GM21529 (cell line): Measurements from ENCODE around the gene IMMP2L.

Experiments used
- ATAC-seq: cut with Tn5 transposase; IDR thresholded peaks from one replicate; pipeline ENCODE4 v1.9.1; 2021; ENCODE audit not compliant: unreplicated experiment

The IMMP2L gene

DNA sequence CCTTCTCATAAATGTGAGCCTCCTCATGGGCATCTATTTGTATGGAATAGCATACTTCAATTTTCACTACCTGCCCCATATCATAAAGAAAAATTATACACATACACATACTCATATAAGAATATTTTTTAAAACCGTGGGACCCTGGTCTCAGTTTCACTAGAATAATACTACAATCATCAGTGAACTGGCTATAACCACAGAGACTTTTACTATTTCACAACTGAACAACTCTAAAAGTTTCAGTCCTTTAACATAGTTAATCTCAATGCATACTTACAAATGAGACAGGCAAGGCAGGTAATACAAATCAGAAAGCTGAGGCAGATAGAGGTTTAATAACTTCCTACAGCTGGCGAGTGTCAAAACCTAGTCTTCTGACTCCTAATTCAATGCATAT is 388.3 kb downstream of the IMMP2L start:
- no peak for ATAC-seq

DNA sequence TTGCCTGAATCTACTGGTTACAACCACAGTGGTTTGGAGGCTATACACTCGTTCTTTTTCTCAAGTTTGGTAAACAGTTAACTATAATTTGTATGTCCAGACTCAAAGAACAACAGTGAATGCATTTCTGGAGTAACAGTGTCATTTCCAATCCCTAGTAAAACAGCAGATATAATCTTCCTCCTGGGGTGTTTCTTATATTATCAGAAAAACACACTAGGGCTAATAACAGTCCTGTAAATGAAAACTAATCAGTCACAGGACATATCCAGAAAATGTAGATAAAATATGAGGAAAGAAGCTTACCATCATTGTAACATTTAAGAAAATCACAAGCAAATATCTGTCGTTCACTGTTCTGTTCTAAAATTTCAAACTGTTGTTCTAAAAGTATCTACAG is 388.8 kb downstream of the IMMP2L start:
- no peak for ATAC-seq

DNA sequence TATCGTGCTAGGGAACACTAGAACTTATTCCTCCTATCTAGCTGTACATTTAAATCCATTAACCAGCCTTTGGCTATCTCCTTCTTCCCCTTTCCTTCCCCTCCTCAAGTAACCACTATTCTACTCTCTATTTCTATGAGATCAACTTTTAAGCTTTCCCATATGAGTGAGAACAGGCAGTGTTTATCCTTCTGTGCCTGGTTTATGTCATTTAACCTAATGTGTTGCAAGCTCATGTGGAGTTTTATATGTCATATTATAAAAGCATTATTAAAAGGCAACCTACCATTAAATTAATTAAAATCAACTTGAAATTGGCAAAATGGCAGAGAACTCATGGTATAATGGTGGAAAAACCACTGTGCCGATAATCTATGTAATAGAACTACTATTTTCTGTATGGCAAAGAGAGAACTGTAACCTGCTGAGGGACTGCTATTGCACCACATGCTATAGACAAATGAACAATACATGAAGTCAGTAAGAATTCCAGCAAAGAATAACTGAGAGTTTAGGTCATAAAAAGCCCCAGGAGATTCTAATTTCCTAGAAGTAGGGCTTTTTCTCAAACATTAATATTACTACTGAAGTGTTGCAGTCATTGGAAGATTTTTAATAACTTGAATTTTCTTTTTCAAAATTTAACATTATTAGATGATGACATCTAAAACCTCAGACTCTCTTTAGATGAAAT is 389.6 kb downstream of the IMMP2L start:
- no peak for ATAC-seq

DNA sequence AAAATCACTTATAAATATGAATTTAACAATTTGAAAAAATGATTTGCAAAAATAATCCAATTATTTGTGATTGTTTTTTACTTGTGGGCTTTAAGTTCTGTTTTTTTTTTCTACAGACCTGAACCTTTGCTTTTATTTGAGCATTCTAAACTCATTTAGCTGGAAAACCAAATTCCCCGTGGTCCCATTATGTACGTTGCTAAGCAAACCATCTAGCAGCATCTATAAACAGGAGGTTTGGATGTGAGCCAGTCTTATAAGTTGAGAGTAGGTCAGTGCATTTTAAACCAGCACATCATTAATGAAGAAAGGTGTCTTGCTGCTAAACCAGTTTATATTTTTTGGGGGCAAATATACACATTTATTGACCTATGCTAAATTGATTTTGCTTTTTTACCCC is 394.1 kb downstream of the IMMP2L start:
- no peak for ATAC-seq

DNA sequence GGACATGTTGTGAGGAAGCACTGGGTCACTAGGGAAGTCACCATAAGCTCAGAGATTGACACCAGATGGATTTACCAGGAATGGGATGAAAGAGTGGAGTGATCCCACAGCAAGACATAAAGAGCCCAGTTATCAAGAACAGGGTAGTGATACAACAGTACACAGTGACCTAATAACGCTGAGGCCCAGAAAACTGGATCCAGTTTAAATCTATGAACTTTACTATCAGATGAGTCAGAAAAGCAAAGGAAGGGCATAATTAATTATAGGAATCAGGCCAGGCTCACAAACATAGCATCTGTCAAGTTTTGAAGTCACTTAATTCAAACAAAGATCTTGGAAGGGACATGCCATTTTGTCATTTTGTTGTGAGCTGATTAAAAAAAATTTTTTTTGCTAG is 397.9 kb downstream of the IMMP2L start:
- no peak for ATAC-seq

DNA sequence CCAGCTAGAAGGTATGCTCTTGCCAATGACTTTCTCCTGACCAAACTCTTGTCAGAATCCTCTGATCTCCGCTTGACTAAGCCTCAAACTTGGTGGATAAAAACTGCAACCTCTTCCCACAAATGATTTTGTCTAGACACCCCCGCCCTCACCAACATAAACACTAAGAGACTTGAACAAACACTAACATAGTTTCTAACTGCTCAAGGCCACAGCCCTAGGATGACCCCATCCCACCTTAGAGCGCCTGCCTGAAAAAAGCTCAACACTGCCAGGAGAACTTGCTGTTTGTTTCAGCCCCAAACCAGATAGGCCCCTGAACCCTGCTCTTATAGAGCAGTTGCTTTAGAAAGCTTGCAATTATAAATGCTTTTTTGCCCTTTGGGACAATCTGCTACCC is 399.6 kb downstream of the IMMP2L start:
- ATAC-seq: no peak

DNA sequence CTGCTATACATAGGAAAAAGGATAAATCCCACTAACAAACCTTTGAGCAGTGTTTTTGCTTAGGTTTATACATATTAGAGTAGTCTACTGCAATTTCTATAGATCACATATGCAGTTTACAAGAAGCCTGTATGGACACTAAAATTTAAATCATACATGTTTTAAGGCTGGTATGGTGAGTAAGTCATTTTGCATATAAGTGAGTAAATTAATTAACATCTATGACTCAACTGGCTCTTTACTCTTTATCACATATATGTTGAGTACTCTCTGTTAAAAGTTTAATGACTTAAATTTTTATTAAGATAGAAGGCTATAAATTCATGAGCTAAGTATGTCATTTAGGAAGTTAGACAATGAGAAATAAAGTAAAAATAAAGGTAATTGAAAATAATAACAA is 402.0 kb downstream of the IMMP2L start:
- no peak for ATAC-seq

DNA sequence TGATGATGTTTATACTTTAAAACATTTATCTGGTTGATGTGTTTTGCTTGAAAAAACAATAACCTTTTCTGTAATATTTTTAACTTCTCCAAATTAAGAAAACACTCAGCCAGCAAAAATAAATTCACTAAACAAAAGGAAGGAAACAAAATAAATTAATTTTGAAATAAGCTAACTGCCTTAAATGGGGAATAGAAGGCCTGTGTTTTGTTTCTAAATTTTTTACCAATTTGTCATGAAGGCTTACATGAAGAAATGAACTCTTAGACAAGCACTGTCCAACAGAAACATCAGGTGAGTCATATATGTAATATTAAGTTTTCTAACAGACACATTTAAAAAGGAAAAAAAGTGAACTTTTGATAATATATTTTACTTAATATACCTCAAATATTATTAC is 402.9 kb downstream of the IMMP2L start:
- ATAC-seq: no peak

DNA sequence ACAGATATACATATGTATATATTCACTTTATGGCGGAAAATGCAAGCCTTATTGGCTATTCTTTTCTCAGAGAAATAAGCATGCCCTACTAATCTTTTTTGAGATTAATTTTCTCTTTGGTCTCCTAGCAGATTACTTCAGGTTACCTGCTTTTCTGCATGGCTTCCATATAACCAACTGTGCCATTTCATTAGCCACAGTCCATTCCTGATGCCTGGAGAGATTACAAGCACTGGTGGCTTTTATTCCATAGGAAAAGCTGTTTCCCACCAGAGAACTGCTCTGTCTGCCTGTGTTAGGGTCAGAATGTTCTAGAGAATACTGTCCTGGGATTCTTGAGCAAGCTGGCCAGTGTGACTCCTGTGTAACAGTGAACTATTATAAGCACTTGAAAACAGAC is 411.6 kb downstream of the IMMP2L start:
- ATAC-seq: no peak

DNA sequence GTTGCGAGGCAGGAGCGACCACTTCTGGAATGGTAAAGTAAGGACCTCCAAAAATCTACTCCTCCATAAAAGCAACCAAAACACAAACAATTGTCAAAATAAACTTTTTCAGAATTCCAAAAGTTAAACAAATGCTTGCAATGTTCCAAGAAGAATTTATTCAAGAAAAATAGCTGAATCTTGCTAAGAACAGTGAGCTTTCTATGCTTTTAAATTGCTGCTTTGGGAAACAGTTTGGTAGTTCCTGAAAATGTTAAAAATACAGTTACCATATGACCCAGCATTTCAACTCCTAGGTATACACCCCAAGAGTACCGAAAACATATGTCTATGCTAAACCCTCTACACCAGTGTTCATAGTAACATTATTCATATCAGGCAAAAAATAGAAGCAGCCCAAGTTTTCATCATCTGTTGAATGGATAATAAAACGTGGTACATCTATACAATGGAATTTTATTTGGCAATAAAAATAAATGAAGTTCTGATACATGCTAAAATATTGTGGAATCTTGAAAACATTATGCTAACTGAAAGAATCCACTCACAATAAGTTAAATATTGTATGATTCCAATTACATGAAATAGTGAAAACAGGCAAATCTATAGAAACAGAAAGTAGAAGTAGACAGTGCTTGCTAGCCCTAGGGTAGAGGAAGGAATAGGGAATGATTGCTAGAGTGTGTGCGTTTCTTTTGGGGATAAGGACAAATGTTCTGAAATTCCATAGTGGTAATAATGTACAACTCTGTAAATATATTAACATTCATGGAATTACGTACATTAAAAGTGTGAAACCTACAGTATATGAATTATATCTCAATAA is 414.4 kb downstream of the IMMP2L start:
- no peak for ATAC-seq

DNA sequence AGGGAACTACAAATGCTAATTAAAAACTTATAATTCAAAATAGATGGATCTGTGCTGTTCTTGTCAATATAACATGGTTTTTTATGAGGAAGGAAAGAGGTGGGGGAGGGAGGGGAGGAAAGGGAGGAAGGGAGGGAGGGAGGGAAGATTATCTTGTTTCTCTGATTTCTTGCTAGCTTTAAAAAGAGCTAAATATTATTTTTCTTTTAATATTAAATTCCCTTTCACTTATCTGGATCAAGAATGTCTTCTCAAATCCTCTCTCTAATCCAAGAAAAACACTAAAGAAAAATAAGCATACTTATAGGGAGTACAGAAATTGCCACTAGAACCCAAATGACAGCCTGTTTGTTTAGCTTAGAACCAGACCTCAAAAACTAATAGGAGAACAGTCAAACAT is 416.2 kb downstream of the IMMP2L start:
- ATAC-seq: no peak

DNA sequence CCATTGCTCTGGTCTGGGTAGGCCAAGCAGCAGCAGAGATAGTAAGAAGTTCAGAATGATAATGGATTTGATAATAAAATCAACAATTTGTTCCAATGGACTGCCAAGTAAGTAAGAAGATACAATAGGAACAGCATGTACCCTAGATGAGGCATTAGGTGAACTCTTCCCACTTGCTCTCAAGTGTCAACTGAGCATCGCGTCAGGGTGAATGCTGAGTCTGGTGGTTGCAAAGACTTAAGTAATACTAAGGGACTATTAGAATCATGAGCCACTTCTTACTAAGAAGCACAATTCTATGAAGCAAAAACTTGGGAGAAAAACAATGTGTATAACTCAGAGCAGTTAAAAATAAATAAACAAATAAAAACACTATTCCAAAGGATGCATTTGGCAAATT is 416.8 kb downstream of the IMMP2L start:
- ATAC-seq: no peak

DNA sequence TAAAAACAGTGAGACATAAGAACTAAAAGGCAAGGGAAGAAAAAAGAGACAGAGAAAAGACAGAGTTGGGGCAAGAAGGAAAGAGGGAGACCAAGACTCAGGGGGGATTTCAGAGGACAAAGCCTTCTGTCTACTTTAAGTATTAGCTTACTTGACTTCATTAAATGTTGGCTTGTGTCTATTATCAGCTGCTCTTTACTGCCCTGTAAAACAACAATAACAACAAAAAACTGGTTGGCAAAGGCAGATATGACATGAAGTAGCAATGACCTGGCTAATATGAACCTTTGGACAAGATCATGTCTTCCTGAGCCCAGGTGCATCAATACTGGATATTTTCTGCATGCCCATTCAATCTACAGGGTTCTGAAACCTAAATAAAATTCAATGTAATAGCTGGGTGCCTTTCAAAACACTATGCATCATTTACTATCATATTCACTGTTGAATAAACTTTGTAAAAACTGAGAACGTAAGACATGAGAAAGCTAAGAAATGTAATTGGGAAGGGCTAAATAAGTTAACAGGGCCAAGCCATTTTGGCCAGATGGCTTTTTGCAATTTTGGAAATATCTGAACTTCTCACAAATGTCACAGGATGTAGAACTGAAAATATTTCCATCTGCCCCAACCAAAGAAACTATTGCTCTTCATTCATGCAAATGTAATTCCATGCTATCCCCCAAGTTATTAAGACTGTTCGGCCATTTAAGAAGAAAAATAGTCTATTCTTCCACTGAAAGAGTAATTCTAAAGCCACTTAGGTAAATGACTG is 422.0 kb downstream of the IMMP2L start:
- ATAC-seq: no peak

DNA sequence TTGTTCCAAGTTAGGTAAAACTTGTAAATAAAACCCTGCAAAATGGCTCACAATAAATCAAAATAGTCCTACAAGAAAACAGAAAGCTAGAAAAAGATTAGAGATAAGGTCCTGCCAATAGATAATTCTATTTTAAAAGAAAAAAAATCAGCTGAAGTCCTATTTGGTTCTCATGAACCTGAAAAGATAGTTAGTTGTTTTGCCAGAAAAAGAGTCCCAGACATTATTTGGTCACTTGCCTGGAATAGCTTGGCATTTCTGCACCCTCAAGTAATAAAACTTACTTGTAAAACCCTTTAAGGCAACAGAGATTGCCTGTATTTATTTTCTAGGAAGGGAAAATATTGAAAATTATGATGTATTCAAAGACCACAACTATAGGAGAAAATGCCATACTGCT is 423.7 kb downstream of the IMMP2L start:
- no peak for ATAC-seq

DNA sequence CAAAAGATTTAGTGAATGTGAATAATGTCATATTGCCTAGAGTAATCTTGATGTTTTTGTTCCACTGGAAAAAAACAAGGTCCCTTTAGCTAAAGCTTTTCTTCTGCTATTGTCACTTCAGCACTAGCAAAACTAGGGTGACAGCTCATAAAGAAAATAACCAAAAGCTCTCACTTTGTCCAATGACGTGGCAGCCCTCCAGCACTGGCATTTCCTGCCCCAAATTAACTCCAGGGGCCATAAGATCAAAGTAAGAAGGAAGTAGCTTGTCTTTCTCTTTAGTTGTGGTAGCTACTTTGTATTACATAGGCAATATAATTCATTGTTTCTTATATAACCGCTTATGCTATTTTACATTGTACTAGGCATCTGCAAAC is 424.1 kb downstream of the IMMP2L start:
- ATAC-seq: peak; percentile 98

DNA sequence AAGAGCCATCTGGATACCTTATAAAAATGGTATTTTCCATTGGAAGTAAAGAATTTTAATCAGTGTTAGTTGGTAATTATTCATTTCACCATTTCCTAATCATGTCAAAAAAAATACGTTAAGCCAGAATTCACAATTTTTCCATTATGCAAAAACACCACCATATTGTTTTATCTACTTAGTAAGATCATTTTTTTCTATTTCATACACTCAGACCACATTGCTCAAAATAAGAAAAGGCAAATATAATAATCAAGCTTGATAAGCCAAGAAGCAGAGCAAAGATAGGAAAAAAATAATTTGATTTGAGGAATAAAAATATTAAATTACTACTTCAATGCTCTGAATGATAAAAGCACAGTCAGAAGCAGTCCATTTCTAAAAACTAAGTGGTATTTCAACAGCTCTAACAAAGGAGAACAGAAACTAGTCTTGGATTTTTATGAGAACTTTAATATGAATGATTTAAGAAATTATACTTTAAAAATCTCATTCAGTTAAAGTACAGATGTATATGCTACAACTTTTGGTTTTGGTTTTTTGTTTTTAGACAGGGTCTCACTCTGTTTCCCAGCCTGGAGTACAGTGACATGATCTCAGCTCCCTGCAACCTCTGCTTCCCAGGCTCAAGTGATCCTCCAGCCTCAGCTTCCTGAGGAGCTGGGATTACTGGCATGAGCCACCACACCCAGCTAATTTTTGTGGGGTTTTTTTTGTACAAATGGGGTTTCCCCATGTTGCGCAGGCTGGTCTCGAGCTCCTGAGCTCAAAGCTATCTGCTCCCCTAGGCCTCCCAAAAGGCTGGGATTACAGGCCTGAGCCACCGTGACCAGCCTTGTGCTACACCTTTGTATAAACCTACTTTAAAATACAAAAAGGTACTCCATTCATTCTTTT is 424.7 kb downstream of the IMMP2L start:
- ATAC-seq: peak; percentile 82

DNA sequence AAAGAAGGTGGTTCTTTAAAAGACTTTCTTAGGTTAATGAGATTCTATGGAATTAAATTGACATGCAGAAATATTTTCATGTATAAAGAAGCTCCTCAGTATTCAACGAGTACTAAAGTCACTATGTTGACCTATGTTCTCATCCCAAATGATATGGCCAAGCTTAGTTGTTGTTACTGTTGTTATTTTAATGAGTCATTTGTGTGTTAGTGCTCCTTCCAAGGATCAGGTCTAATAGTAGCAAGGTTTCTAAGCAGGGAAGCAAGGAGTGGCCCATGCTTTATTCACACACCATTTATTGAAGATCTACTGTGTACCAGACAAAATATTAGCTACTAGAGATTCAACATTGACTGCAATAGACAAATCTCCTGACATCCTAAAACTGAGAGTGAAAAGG is 429.5 kb downstream of the IMMP2L start:
- no peak for ATAC-seq

DNA sequence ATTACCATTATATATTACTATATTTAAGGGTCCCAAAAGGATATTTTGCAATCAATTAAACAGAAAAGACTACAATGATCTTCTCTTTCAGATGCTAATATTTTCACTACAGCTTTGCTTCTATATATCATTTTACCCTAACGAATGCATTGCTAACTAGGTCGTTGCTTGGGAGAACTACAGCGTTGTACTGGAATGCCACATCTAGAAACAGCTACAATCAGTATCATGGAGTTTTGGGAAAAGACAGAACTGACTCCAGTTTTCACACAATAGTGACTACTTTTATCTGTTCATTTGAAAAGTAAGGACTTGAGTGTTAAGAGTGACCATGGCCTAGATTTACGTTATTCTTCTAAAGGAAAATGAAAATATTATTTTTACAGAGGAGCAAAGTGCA is 432.9 kb downstream of the IMMP2L start:
- no peak for ATAC-seq

DNA sequence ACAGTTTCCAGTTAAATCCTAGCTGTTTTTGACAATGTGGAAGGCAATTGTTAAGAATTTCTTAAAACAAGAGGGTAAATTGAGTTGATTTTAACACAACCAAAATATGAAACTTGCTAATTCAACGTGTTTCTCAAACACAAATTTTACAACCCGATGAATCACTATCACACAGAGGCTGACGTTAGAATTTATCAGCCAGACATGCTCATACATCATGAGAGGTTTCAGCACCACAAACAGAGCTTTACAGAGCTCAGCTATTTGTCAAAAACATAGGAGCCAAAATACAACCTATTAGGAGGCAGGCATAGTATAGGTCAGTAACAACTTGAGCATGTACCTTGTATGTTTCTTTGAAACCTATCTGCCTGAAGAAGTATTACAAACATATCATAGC is 435.3 kb downstream of the IMMP2L start:
- no peak for ATAC-seq

DNA sequence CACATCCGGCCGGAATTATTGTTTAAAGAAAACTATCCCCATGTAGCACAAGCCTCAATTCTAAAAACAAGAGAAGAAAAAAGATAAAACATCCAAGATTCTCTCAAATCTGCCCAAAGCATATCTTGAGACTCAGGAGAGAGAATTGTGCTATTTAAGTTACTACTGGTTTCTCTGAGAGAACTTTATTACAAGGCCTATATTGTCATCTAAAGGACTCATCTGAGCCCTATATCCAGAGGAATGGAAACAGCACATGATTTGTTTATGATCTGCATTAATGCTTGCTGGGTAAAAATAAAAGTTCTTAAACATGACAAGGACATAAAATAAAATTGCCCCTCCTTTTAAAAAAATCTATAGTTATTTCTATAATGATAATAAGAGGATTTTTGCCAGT is 446.3 kb downstream of the IMMP2L start:
- ATAC-seq: no peak
